HG03439 (cell line): ENCODE data around the gene LTC4S.

Experiments
- ATAC-seq: cut with Tn5 transposase; IDR thresholded peaks from one replicate; pipeline ENCODE4 v1.9.1; 2021; ENCODE audit warnings: mild to moderate bottlenecking, moderate library complexity; ENCODE audit not compliant: unreplicated experiment

LTC4S gene

DNA sequence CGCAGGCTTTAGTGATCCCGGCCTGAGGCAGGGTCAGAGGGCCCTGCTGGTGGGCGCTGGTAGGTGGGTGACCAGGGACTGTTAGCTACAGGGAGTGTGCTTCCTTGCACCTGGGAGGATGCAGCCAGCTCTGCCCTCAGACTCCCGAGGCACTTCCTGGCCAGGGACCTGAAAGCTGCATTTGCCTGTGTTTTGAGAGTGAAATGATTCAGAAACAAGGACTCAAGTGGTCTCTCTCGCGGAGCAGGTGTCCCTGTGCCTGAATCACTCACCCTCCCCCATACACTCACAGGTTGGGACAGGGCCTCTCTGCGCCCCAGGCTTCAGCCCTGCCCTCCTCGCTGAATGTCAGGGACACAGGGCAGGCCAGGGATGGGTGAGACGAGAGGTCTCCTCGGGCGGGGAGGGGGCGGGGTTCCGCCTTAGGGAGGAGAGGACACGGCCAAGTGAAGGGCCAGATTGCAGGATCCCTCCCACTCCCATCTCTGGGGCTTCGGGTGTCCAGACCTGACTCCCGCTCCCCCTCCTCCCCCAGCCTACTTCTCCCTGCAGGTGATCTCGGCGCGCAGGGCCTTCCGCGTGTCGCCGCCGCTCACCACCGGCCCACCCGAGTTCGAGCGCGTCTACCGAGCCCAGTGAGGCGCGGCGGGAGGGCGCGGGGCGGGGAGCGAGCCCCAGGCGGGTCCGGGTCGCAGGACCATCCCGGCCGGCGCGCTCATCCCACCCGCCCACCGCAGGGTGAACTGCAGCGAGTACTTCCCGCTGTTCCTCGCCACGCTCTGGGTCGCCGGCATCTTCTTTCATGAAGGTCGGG, 1.5 kb downstream of the LTC4S start:
- ATAC-seq: no peak

DNA sequence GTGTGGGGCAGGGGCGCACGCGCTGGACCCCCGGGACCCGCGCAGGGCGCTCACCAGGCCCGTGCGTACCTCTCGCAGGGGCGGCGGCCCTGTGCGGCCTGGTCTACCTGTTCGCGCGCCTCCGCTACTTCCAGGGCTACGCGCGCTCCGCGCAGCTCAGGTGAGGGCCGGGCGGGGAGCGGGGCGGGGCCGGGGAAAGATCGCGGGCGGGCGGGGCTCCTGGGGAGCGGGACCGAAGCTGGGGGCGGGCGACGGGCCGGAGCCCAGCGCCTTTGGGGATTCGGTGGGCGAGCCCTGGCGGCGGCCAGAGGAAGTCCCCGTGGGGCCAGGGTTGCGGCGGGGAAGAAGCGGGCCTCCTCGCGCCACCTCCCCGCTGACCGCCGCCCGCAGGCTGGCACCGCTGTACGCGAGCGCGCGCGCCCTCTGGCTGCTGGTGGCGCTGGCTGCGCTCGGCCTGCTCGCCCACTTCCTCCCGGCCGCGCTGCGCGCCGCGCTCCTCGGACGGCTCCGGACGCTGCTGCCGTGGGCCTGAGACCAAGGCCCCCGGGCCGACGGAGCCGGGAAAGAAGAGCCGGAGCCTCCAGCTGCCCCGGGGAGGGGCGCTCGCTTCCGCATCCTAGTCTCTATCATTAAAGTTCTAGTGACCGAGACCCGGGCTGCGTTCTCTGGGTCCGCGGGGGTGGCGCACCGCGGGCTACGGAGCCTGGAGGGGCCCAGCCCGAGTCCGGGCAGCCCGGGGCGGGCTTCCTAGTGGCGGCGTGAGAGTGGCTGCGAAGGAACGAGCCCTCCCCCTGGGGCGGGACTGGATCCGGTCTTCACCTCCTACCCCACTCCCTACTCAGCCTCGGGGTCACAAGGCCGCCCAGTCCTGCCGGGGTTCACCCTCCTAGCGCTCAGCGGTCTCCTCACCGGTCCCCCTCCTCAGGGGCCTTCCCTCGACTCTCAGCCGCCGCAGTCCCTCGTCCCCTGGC, 2.4 kb downstream of the LTC4S start:
- ATAC-seq: peak; percentile 79

DNA sequence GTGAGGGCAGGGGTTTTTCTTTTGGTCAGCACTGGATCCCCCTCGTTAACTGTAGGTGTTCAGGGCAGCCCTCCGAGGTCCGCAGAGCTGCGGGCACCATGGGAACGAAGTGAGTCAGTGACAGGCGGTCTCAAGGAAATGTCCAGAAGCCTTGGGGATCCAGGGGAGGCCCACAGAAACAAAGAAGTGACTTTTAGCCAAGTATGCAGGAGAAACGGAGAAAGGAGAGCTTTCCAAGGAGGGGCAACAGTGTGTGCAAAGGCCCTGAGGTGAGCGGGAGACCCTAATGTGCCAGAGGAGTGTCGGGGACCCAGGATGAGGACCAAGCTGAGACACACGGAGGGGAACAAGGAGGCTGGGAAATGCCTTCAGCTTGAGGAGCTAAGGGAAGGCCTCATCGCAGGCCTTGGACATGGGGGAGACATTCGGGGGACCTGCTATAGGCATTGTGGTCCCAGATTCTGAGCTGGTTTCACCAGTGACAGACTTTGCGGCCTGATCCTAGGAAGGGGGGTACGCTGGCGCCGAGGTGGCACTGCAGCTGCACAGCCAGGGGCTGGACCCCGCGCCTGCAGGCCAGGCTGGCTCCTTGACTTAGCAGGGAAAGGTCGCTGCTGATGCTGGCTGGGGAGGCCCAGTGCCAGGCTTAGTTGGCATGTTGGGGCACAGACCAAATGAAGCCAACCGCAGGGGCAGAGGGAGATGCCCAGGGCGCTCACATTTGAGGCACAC, 3.3 kb downstream of the LTC4S start:
- ATAC-seq: no peak

DNA sequence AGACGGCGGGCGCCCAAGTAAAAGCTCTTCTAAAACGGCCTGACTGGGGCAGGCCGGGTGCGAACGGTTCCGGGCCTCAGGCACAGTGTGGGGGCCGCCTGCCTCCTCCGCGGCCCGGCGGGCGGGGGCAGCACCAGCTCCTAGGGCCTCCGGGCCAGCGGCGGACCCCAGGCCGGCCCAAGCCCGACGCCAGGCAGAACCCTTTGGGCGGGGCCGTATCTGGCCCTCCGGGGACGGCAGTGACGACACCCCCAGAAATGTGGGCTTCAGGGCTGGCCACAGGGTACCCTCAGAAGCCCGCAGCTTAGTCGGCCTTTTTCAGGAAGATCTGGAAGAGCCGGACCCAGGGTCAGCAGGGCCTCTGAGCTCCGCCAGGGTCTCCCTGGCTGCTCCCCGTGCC, 4.0 kb downstream of the LTC4S start:
- ATAC-seq: no peak

DNA sequence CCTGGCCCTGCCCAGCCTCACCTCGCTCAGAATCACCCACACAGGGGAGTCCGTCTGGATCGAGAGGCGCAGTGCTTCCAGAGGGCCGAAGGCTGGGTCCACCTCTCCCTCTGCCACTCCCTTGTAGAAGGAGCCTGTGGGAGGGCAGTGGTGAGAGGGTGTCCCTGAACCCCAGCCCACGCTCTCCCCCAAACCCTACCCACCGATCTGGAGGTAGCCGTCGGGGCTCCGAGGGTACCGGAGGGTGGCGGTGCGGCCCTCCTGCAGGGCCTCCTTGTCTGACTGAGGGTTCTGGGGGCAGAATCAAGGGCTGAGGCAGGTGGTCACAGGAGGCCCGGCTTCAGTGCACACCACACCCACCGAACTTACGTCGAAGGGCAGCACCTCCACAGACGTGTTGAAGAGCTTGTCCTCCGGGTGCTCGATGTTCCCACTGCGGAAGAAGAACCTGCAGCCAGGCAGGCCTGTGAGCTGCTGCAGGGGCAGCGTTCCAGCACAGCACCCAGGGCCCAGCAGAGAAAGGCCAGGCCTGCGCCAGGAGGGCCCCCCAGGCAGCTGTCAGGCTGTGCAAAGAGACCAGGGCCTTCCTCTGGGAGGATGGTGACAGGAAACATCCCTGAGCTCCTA, 4.5 kb downstream of the LTC4S start:
- no peak for ATAC-seq

DNA sequence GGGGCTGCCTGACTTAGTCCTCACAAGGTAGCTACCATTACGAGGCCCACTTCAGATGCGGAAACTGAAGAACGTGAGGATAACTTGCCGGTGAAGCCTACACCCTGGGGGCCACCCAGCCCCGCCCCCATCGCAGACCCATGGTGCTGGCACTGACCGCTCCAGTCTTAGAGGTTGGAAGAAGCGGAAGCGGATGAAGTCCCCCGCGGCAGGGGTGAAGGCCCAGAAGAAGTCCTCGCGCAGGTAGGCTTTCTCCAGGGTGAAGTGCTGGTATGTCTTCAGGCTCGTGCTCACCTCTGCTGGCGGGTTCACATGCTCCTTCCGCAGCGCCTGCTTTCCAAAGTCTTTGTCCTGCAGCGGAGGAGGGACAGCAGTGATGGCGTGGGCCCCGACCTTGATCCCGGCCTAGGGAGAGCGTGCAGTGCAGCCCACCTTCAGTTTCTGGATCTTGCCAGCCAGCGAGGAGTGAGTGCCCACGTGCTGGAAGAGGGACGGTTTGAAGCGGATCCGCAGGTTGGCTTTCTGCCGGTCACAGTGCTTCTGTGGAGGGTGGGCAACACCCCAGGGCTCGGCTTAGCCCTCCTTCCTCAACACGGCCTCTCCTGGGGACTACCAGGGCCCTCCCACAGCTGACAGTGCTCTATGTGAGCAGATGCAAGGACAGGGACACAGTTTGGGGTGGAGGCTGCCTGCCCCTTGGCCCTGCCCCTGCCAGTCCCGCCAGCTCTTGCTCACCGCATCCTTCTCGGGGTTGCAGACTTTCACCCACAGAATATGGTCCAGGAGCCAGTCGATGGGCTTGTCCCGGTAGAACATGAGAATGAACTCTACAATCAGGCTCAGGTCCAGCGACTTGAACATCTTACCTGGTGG, 5.2 kb downstream of the LTC4S start:
- no peak for ATAC-seq

DNA sequence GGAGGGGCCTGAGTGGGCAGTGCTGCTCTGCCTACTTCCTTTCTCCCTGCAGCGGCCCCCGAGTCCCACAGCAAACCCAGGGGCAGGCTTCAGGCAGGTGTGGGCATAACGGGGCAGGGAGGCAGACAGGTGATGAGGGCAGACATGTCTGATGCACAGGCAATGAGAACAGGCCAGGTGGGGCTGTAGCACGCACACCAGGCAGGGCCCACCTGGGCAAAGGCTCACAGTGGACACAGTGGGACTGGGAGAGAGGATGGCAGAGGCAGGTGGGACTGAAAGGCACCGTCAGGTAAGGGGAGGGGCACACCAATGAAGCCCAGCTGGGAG, 5.8 kb downstream of the LTC4S start:
- ATAC-seq: no peak

DNA sequence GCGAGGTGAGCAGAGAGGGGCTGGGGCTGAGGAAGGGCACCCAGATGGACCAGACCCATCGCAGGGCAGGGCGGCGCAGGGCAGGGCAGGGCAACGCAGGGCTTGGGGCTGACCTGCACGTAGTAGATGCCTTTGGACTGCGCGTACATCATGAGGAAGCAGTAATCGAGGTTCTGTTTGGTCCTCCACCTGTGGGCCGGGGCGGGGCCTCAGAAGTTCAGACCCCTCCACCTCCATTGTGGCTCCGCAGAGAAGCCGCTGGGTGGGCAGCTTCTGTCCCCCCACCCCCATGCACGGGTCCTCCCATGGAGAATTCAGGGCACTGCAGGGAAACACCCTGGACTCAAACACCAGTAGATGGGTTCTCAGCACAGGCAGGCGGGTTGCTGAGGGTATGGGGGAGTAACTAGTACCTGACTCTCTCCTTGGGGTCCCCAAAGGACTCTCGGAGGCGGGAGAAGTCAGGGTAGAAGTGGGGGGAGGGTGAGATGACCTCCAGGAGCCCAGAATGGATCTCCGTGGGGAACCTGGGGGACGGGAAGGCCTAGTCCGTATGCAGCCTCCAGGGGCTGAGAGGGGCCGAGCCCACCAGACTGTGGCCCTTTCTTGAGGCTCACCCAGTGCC, 6.4 kb downstream of the LTC4S start:
- no peak for ATAC-seq

DNA sequence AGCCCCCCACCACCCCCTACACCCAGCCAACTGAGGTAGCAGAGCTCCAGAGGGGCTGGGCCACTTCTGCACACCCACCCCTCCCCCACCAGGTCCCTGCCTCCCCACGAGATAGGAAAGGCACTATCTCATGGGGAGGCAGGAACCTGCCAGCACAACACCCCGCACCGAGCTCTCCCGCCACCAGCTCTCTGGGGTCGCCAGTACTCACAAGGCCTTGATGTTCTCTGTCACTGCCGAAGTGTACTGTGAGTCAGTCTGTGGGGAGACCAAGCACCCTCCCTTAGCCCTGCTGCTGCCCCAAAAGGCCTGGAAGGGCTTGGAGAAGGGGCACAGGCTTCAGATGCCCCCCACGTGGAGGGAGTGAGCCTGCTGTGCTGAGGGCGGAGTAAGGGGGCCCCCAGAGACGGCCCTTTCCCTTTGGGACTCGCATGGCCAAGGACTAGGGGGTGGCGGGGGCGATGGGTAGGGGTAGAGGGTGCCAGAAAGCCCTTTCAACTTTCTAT, 7.0 kb downstream of the LTC4S start:
- ATAC-seq: no peak

DNA sequence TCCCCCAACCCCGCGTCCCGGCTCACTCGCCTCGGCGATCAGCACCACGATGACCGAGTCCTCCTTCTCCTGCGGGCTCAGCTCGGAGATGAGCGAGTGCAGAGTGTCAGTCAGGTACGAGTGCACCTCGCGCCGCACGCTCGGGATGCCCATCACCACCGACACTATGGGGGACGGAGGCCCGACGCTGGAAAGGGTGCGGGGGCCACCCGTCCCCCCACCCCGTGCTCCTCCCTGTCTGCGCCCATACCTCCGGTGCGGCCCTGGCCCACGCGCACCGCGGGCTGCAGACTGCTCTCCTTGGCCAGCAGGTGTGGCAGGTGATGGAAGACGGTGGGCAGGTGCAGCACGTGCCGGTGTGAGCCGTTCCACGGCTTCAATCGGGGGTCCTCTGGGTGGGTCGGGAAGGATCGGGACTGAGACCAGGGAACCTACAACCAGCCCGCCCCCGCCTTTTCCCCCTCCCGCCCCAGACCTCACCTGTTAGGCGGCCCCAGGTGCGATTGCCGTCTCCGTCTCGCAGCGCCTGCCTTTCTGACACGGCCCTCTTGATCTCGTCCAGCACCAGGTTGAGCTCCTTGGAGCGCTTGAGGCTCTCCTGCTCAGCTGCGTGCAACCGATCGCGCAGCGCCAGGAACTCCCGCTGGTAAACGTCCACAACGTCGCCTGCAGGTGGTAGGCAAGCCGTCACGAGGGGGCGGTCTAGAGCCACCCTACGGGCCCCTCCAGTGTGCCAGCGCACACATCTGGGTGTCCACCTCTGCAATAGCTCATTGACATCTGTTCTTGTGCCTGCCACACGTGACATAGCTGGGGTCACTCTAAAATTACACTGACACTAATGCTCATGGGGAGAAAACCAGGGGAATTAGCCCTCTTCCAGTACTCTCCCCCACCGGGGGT, 7.8 kb downstream of the LTC4S start:
- peak; percentile 42 for ATAC-seq

DNA sequence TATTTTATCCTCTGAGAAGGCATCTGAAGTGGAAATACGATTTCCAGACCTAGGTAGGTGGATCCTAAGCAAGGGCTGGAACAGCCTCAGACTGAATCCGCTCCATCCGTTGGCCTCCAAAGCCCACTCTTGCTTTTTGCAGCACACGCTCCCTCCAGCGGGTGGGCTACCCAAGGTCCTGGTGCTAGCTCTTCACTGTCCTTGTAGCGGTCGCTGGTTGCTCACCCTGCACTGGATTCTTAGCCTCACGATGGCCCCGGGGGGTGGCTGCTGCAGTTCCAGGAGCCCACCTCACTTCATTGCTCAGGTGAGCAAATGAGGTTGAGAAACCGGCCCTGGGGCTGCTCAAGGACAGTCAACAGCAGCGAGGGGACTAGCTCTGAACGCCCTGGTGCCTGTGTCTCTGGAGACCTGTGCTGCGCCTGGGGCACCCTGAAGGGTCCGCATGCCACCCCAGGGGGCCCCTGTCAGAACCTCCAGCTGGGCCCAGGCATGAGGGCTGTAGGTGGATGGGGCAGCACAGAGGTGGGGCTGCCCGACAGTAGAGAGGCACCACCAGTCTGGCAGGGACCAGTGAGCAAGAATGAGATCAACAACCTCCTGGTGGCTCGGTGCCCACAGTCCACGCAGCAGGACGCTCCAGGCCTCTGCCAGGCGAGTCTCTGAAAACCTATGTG, 8.6 kb downstream of the LTC4S start:
- no peak for ATAC-seq

DNA sequence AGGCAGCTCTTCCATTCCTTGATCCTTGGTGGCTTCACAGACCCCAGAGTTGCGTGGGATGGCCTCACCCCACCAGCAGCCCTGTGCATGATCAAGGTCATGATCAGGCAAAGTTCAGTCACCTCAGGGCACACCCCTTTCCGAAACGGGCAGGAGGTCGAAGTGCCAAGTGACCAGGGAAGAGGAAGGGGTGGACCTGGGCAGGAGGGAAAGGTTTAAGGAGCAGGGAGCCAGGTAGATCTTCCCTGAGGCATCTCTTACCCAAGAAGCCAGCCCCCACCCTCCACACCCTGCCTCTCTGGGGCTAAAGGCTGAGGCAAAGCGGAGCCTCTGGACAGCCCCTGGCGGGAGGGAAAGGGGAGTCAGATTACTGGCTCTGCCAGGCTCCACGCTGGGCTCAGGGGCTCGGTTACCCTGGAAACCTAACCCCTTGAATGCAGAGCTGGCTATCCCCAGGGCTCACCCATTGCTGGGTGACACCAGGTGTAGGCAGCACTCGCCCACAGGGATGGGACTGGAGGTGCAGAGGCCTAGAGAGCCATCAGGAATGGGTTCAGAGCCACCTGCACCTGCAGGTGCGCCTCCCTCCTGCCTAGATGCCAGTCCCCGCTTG, 9.3 kb downstream of the LTC4S start:
- no peak for ATAC-seq

DNA sequence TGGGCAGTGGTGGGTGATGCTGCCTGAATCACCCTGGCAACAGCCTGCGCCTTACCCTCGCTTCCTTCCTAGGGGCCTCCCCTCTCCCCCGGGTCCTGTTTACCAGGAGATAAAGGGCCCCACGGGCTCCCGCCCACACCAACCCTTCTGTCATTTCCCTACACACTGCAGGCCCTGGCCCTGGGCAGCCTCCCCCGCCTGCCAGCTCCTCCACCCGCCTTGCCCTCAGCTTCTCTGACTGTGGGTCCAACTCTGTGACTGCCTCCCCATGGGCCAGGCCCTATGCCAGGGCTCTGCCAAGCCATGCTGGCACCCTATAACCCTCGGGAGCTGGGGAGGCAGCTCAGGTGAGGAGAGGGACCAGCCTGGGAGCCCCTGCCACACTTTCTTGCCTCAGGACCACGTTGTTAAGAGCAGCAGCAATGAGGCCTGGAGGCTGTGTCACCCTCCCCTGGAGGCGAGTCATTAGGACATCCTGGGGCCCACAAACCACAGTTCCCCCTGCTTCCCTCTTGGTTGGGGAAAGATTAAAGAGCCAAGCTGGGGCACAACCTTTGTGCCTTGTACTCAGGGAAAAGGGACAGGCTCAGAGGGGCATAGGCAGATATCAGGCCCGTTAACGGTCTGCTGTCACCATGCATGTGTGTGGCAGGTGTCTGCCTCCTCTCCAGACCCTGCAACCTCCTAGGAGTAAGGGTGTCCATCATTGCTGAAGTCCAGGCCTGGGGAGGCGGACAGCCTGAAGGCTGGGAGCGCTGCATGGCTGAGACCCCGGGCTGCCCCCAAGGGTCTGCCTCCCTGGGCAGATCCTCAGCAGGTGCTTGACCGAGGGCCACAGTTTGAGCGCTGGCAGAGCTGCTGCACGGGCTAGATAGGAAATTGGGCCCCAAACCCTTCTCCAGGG, 10.1 kb downstream of the LTC4S start:
- ATAC-seq: no peak

DNA sequence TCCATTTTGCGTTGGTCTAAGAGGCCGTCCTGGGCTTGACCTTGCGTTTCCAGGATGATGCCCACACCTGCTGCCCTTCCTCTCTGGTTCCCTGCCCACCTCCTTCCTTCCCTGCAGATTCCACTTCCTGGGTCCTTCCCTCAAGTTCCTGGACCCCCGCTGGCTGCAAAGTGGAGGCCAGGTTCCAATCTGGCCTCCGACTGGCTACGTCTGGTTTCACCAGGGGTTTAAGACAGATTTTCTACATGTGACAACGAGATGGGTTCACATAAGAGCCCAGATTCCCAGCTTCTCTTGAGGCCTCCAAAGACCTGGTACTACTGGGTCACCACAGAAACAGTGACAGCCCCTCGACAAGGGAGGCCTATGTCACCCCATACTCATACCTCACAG, 10.8 kb downstream of the LTC4S start:
- no peak for ATAC-seq

DNA sequence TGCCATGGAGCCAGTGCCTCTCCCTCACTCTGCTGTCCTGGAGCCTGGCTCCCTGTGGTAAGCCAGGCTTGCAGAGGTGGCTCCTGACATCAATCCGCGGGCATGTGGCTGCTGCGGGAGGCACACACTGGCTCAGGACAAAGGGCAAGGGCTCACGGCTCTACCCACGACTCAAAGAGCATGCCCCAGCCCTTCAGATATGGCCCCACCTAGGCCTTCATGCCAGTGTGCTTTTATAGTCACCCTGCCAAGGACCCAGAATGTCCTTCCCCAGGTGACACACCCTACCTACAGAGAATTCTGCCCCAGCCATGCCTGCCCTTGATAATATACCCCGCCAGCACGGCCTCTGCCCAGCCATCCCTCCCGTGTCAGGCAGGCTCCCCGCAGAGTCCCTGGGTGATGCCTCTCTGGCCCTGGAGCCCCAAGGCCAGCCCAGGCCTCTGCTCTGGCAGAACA, 11.3 kb downstream of the LTC4S start:
- ATAC-seq: no peak

DNA sequence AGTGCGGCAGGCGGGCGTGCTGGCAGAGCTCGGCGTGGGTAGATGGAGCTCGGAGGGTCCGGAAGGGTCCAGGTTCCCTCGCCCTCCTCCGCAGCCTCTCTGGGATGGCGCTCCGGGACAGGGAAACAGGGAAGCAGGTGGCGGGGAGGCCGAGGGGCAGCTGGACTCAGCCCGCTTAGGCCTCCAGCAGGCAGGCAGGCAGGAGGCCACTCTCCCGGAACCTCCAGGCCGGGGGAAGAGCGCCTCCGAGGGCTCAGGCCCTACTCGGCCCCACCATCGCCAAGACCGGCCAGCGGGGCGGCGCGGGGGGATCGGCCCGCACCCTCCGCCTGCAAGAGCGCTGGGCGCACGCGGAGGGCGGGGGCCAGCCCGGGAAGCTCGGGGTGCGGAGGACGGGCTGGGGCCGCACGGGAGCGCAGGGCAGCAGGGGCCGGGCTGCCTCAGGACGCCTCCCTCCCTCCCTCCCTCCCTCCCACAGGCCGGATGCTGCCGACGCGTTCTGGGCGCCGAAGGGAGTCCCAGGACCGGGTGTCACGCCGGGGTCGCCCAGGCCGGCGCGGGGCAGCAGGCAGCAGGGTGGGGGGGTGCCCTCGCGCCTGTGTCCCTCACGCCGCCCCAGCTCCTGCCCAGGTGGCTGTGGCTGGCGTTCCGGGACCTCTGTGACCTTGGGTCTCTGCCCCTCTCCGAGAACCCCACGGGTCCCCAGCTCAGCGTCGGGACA, 11.9 kb downstream of the LTC4S start:
- ATAC-seq: peak; percentile 18
